Ishikawa (cell line): ENCODE results near the gene ELMO1.

Source experiments
- TEAD4 ChIP-seq: IDR thresholded peaks from 2 replicates; pipeline ENCODE4 v1.6.1; 2012
- TF ChIP-seq, protein P1 (sequence below): IDR thresholded peaks from 2 replicates; pipeline ENCODE4 v1.6.1; 2012

DNA sequence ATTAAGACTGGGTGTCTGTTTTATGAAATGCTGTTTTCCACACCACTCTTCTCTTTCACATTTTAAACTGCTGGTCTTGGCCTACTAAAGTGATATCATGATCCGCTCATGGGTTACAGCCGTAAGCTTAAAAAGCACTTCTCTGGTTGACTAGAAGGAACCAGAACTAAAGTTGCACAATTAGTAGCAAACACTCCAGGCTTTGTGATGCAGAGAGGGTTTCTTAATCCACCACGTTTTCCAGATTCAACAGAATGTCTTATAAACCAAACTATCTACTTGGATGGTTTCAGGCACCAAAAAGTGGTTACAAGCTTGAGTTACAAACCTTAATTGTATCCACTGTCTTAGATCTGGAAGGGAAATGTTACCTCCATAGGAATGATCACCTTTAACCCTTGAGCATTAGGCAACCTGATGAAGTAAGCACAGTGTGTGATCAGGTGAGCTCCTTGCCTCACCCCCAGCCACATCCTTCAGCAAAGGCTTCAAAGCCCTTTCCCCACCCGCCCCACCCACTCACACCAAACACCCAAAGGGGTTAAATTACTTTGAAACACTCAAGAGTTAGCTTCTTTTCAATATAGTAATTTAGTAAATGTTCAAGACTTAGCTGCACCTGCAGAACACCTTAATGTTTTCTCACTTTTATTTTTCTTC lies 3.5 kb downstream of the ELMO1 start:
- no peak for TF ChIP-seq TEAD4
- TF ChIP-seq, protein P1, sequence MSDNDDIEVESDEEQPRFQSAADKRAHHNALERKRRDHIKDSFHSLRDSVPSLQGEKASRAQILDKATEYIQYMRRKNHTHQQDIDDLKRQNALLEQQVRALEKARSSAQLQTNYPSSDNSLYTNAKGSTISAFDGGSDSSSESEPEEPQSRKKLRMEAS: no peak
